Mesenchymal stem cell (in vitro differentiated cells and primary cell): ENCODE results near the gene NYAP2.

Source experiments
- DNase-seq: peaks from one replicate; pipeline ENCODE4 v3.0.0-alpha.2; 2013
- H2AFZ ChIP-seq: one replicate; pipeline ENCODE4 v1.6.1; 2013; ENCODE audit warnings: low read depth, mild to moderate bottlenecking, control low read depth, inconsistent platforms, low read length, moderate library complexity
- H2AK5ac ChIP-seq: 2 replicates; pipeline ENCODE4 v1.6.1; 2013; ENCODE audit warnings: low read length, moderate library complexity, mild to moderate bottlenecking, inconsistent platforms; ENCODE audit not compliant: severe bottlenecking
- H2BK120ac ChIP-seq: one replicate; pipeline ENCODE4 v1.6.1; 2013; ENCODE audit warnings: low read depth, mild to moderate bottlenecking, inconsistent platforms, low read length, moderate library complexity
- H2BK12ac ChIP-seq, 2 experiments: one replicate each; pipeline ENCODE4 v1.6.1; 2013; ENCODE audit warnings: inconsistent platforms in 2 of 2, low read length in 2 of 2, mild to moderate bottlenecking in 2 of 2, moderate library complexity in 2 of 2, control low read depth in 1 of 2
- H2BK15ac ChIP-seq: one replicate; pipeline ENCODE4 v1.6.1; 2013; ENCODE audit warnings: mild to moderate bottlenecking, low read depth, inconsistent platforms; ENCODE audit not compliant: poor library complexity, severe bottlenecking
- H2BK5ac ChIP-seq: 2 replicates; pipeline ENCODE4 v1.6.1; 2013; ENCODE audit warnings: low read depth, mild to moderate bottlenecking, low read length, control low read depth, inconsistent platforms; ENCODE audit not compliant: poor library complexity, severe bottlenecking
- H3K14ac ChIP-seq, 2 experiments: one replicate each; pipeline ENCODE4 v1.6.1; 2013; ENCODE audit warnings: inconsistent platforms in 2 of 2, low read length in 2 of 2, control low read depth in 1 of 2, mild to moderate bottlenecking in 1 of 2, moderate library complexity in 1 of 2
- H3K18ac ChIP-seq, 2 experiments: one replicate each; pipeline ENCODE4 v1.6.1; 2013; ENCODE audit warnings: inconsistent platforms in 2 of 2, low read length in 2 of 2, control low read depth in 1 of 2, low read depth in 1 of 2, mild to moderate bottlenecking in 1 of 2
- H3K23ac ChIP-seq, 2 experiments: one replicate each; pipeline ENCODE4 v1.6.1; 2013; ENCODE audit warnings: inconsistent platforms in 2 of 2, low read length in 2 of 2, mild to moderate bottlenecking in 2 of 2, moderate library complexity in 2 of 2, control low read depth in 1 of 2
- H3K27ac ChIP-seq: 2 replicates; pipeline ENCODE4 v1.5.1; 2013; ENCODE audit warnings: mild to moderate bottlenecking, moderate library complexity, low read length, control low read depth, inconsistent platforms; ENCODE audit not compliant: poor library complexity, severe bottlenecking
- H3K27me3 ChIP-seq, 2 experiments: 2 replicates each; pipeline versions ENCODE4 v1.6.1 to v1.7.0; 2013; ENCODE audit warnings: low read length in 2 of 2, mild to moderate bottlenecking in 2 of 2, moderate library complexity in 2 of 2, control low read depth in 1 of 2, inconsistent platforms in 1 of 2; ENCODE audit not compliant: control insufficient read depth in 1 of 2, insufficient read depth in 1 of 2
- H3K36me3 ChIP-seq, 2 experiments: 2 replicates each; pipeline versions ENCODE4 v1.6.1 to v1.7.0; 2013; ENCODE audit warnings: low read length in 2 of 2, control low read depth in 1 of 2, inconsistent platforms in 1 of 2, low read depth in 1 of 2, mild to moderate bottlenecking in 1 of 2; ENCODE audit not compliant: insufficient read depth in 2 of 2, control insufficient read depth in 1 of 2
- H3K4ac ChIP-seq, 2 experiments: one replicate each; pipeline ENCODE4 v1.6.1; 2013; ENCODE audit warnings: inconsistent platforms in 2 of 2, low read length in 2 of 2, mild to moderate bottlenecking in 2 of 2, moderate library complexity in 2 of 2, control low read depth in 1 of 2, low read depth in 1 of 2
- H3K4me1 ChIP-seq: 2 replicates; pipeline ENCODE4 v1.6.1; 2013; ENCODE audit warnings: low read depth, low read length, control low read depth; ENCODE audit not compliant: control insufficient read depth, insufficient read depth
- H3K4me2 ChIP-seq: 2 replicates; pipeline ENCODE4 v1.6.1; 2013; ENCODE audit warnings: low read length, mild to moderate bottlenecking, inconsistent platforms; ENCODE audit not compliant: poor library complexity, severe bottlenecking
- H3K4me3 ChIP-seq, 2 experiments: 2 replicates each; pipeline versions ENCODE4 v1.5.1 to v1.7.0; 2013; ENCODE audit warnings: low read length in 2 of 2, mild to moderate bottlenecking in 2 of 2, control low read depth in 1 of 2, low read depth in 1 of 2; ENCODE audit not compliant: insufficient read depth in 1 of 2
- H3K79me1 ChIP-seq: replicated peaks from 2 replicates; pipeline ENCODE4 v1.6.1; 2013; ENCODE audit warnings: mild to moderate bottlenecking, control low read depth, low read length, inconsistent platforms; ENCODE audit not compliant: poor library complexity, severe bottlenecking
- H3K9ac ChIP-seq: 2 replicates; pipeline ENCODE4 v1.7.0; 2013; ENCODE audit warnings: mild to moderate bottlenecking, low read length, moderate library complexity
- H3K9me3 ChIP-seq: 2 replicates; pipeline ENCODE4 v1.7.0; 2013; ENCODE audit warnings: mild to moderate bottlenecking, low read length; ENCODE audit not compliant: control insufficient read depth
- H4K8ac ChIP-seq: one replicate; pipeline ENCODE4 v1.6.1; 2013; ENCODE audit warnings: inconsistent platforms, mild to moderate bottlenecking, low read length, moderate library complexity
- H4K91ac ChIP-seq: one replicate; pipeline ENCODE4 v1.6.1; 2013; ENCODE audit warnings: mild to moderate bottlenecking, low read length, inconsistent platforms
- WGBS: methylation state at CpG from one replicate; pipeline ENCODE4 v1.1.7; 2013; ENCODE audit warnings: mixed read lengths; 5-methylcytosine and 5-hydroxymethylcytosine counted together

The NYAP2 gene

DNA sequence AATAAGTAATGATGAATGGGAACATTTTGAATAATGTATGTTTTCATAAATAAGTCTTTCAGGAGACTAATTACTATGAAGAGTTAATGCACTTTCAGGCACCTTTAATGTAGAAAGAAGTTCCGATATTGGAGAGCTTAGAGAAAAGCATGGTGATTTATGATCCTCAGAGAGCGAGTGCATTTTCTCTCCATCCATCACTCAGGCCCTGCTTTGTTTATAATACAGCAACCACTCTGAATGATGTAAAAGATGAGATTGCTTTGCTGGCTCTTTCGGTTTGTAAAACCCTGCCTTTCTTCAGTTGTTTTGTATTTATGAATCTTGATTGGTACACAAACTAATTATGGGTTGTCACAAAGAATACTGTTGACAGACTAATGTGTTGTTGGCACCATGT is 132.0 kb downstream of the NYAP2 start:
- no peak overlapping the region for H3K9ac ChIP-seq
- H2BK120ac ChIP-seq: no peak overlapping the region
- no peaks in the 10 kb centered on the region for H3K27me3 ChIP-seq
- no peaks in the 10 kb centered on the region for H3K79me1 ChIP-seq
- no peaks in the 10 kb centered on the region for H3K36me3 ChIP-seq
- H4K91ac ChIP-seq: no peak overlapping the region
- WGBS: no CpG with 5 or more reads among the region's 3 CpGs
- no peak overlapping the region for H3K23ac ChIP-seq
- H3K9me3 ChIP-seq: no peaks in the 10 kb centered on the region
- H2BK12ac ChIP-seq: no peak overlapping the region
- no peak overlapping the region for H3K4ac ChIP-seq
- no peak for DNase-seq
- H4K8ac ChIP-seq: no peak overlapping the region
- H3K27ac ChIP-seq: no peak overlapping the region
- H3K4me2 ChIP-seq: no peak overlapping the region
- no peak overlapping the region for H2BK5ac ChIP-seq
- H3K14ac ChIP-seq: no peak overlapping the region
- H2AK5ac ChIP-seq: no peak overlapping the region
- no peak overlapping the region for H2AFZ ChIP-seq
- H2BK15ac ChIP-seq: no peak overlapping the region
- H3K4me3 ChIP-seq: no peak overlapping the region
- no peak overlapping the region for H3K18ac ChIP-seq
- H3K4me1 ChIP-seq: no peaks in the 10 kb centered on the region

- H3K27ac ChIP-seq: no peak overlapping the region
- DNase-seq: no peak
- H3K27me3 ChIP-seq: no peaks in the 10 kb centered on the region
- H3K36me3 ChIP-seq: no peaks in the 10 kb centered on the region
- no peak overlapping the region for H2BK120ac ChIP-seq
- no peak overlapping the region for H3K9ac ChIP-seq
- H3K4me1 ChIP-seq: no peaks in the 10 kb centered on the region
- H3K4me2 ChIP-seq: no peak overlapping the region
- H2BK12ac ChIP-seq: no peak overlapping the region
- no peaks in the 10 kb centered on the region for H3K79me1 ChIP-seq
- H3K23ac ChIP-seq: no peak overlapping the region
- no peak overlapping the region for H3K4ac ChIP-seq
- H2BK15ac ChIP-seq: no peak overlapping the region
- no peaks in the 10 kb centered on the region for H3K9me3 ChIP-seq
- no peak overlapping the region for H2AFZ ChIP-seq
- H2AK5ac ChIP-seq: no peak overlapping the region
- no peak overlapping the region for H2BK5ac ChIP-seq
- no peak overlapping the region for H4K91ac ChIP-seq
- no CpG with 5 or more reads among the region's 1 CpG for WGBS
- no peak overlapping the region for H4K8ac ChIP-seq
- no peak overlapping the region for H3K4me3 ChIP-seq
- H3K14ac ChIP-seq: no peak overlapping the region
- H3K18ac ChIP-seq: no peak overlapping the region
These were observed 132.6 kb downstream of the NYAP2 start for GRCh38 chr2:225532096-225532495.

GRCh38 chr2:225534037-225534436 is 134.5 kb downstream of the NYAP2 start:
- no peaks in the 10 kb centered on the region for H3K36me3 ChIP-seq
- no peak overlapping the region for H2BK5ac ChIP-seq
- H3K4me1 ChIP-seq: no peaks in the 10 kb centered on the region
- H3K79me1 ChIP-seq: no peaks in the 10 kb centered on the region
- no peak overlapping the region for H3K18ac ChIP-seq
- H2AK5ac ChIP-seq: no peak overlapping the region
- no peak overlapping the region for H2BK120ac ChIP-seq
- 71% methylated on average over 4 of the region's 6 CpGs for WGBS
- H2AFZ ChIP-seq: no peak overlapping the region
- no peak overlapping the region for H3K4ac ChIP-seq
- H3K9me3 ChIP-seq: no peaks in the 10 kb centered on the region
- H4K8ac ChIP-seq: no peak overlapping the region
- no peak overlapping the region for H3K14ac ChIP-seq
- H3K9ac ChIP-seq: no peak overlapping the region
- no peak overlapping the region for H4K91ac ChIP-seq
- no peak for DNase-seq
- H3K4me2 ChIP-seq: no peak overlapping the region
- no peak overlapping the region for H2BK12ac ChIP-seq
- no peak overlapping the region for H3K23ac ChIP-seq
- no peak overlapping the region for H2BK15ac ChIP-seq
- H3K27me3 ChIP-seq: no peaks in the 10 kb centered on the region
- H3K4me3 ChIP-seq: no peak overlapping the region
- no peak overlapping the region for H3K27ac ChIP-seq

- Histone ChIP-seq H3K9ac (no peak overlapping the region), H3K27ac (no peak overlapping the region), H2BK15ac (no peak overlapping the region), H3K4ac (no peak overlapping the region), H3K79me1 (no peaks in the 10 kb centered on the region), H2BK120ac (no peak overlapping the region), H3K36me3 (no peaks in the 10 kb centered on the region), H2AK5ac (no peak overlapping the region), H4K91ac (no peak overlapping the region), H2BK5ac (no peak overlapping the region), H2BK12ac (no peak overlapping the region), H3K4me1 (no peaks in the 10 kb centered on the region), H2AFZ (no peak overlapping the region), H3K4me3 (no peak overlapping the region), H3K9me3 (no peaks in the 10 kb centered on the region), H3K14ac (no peak overlapping the region), H3K23ac (no peak overlapping the region), H3K27me3 (no peaks in the 10 kb centered on the region), H3K18ac (no peak overlapping the region), H3K4me2 (no peak overlapping the region), H4K8ac (no peak overlapping the region)
- WGBS: 95% methylated on average over 4 of the region's 4 CpGs
- no peak for DNase-seq
These were observed 135.2 kb downstream of the NYAP2 start for GRCh38 chr2:225534697-225535096.
